GM18505 (cell line): ENCODE measurements around the gene VPS45.

Experiments
- ATAC-seq: cut with Tn5 transposase; IDR thresholded peaks from one replicate; pipeline ENCODE4 v1.9.1; 2021; ENCODE audit not compliant: unreplicated experiment
- POLR2A ChIP-seq: IDR thresholded peaks from 4 replicates; pipeline ENCODE4 v1.6.1; 2011; ENCODE audit warnings: borderline replicate concordance; ENCODE audit not compliant: insufficient read depth, insufficient read length; ENCODE audit errors: extremely low read depth

Gene VPS45

GRCh38 chr1:150187560-150187931, 120.0 kb downstream of the VPS45 start:
- ATAC-seq = no peak
- no peak for TF ChIP-seq POLR2A

DNA sequence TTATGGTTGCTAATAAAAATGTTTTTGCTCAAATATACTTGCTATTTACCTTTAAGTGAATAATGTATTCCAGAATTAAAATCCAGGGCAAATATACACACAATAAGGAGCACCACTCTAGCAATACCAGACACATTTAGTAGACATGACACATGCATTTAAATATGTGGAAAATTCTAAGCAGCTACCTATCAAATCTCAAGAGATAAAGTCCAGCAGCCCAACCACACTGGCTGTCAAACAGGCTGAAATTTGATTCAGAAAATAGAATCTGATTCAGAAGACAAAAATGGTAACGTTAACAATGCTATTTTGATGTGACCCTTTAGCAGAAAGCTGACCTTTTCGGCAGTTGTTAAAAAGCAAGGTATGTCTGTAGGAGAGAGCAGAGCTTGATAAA, 124.4 kb downstream of the VPS45 start:
- ATAC-seq = no peak
- no peak for TF ChIP-seq POLR2A

- TF ChIP-seq POLR2A = no peak
- no peak for ATAC-seq
Observed at GRCh38 chr1:150194381-150195031, 126.9 kb downstream of the VPS45 start.
